OCI-LY1 (cell line): ENCODE data around the gene NFYC.

Experiments
- H2AFZ ChIP-seq: fragments of 200-600 bp; sonication (generic), shearing (Covaris generic); 2 replicates; pipeline ENCODE4 v1.6.0; 2014; ENCODE audit warnings: antibody characterized with exemption, mild to moderate bottlenecking, low read length
- H3F3A ChIP-seq: fragments of 200-600 bp; sonication (generic), shearing (Covaris generic); 2 replicates; pipeline ENCODE4 v1.6.0; 2014; ENCODE audit warnings: mild to moderate bottlenecking, antibody characterized with exemption, low read length, moderate library complexity; ENCODE audit not compliant: insufficient read depth
- H3K27ac ChIP-seq: fragments of 200-600 bp; sonication (generic); 2 replicates; pipeline ENCODE4 v1.5.1; 2014; ENCODE audit warnings: low read length, mixed run types, mild to moderate bottlenecking, low read depth; ENCODE audit not compliant: poor library complexity, severe bottlenecking
- H3K27me3 ChIP-seq: fragments of 200-600 bp; sonication (generic); 2 replicates; pipeline ENCODE4 v1.6.0; 2014; ENCODE audit warnings: antibody characterized with exemption, mild to moderate bottlenecking, low read length, moderate library complexity; ENCODE audit not compliant: insufficient read depth
- H3K36me3 ChIP-seq: fragments of 200-600 bp; sonication (generic); 2 replicates; pipeline ENCODE4 v1.6.1; 2014; ENCODE audit warnings: mild to moderate bottlenecking, antibody characterized with exemption, low read length, moderate library complexity, mixed read lengths; ENCODE audit not compliant: insufficient read depth
- H3K4me1 ChIP-seq: fragments of 200-600 bp; sonication (generic); 2 replicates; pipeline ENCODE4 v1.5.1; 2014; ENCODE audit warnings: mild to moderate bottlenecking, low read length, moderate library complexity; ENCODE audit not compliant: insufficient read depth, severe bottlenecking
- H3K4me2 ChIP-seq: fragments of 200-600 bp; sonication (generic), shearing (Covaris generic); 2 replicates; pipeline ENCODE4 v1.6.1; 2014; ENCODE audit warnings: low read length
- H3K4me3 ChIP-seq: fragments of 200-600 bp; sonication (generic); 2 replicates; pipeline ENCODE4 v1.5.1; 2014; ENCODE audit warnings: low read length, low read depth, mild to moderate bottlenecking, mixed read lengths; ENCODE audit not compliant: poor library complexity, severe bottlenecking
- H3K79me2 ChIP-seq: fragments of 200-600 bp; shearing (Covaris generic); 2 replicates; pipeline ENCODE4 v1.6.1; 2016; ENCODE audit warnings: mixed run types, low read length, mixed read lengths; ENCODE audit not compliant: insufficient read depth
- H3K9ac ChIP-seq: fragments of 200-600 bp; sonication (generic), shearing (Covaris generic); 2 replicates; pipeline ENCODE4 v1.6.1; 2014; ENCODE audit warnings: mild to moderate bottlenecking, low read length, mixed read lengths
- H3K9me2 ChIP-seq: fragments of 200-600 bp; sonication (generic), shearing (Covaris generic); 2 replicates; pipeline ENCODE4 v1.6.1; 2014; ENCODE audit warnings: low read depth, mild to moderate bottlenecking, low read length, mixed read lengths
- H3K9me3 ChIP-seq: fragments of 200-600 bp; shearing (Covaris generic); 2 replicates; pipeline ENCODE4 v1.6.1; 2014; ENCODE audit warnings: low read length, mixed read lengths
- H4K20me1 ChIP-seq: fragments of 200-600 bp; sonication (generic), shearing (Covaris generic); 2 replicates; pipeline ENCODE4 v1.6.0; 2016; ENCODE audit warnings: mild to moderate bottlenecking, low read length; ENCODE audit not compliant: insufficient read depth
- EZH2 ChIP-seq: fragments of 200-600 bp; sonication (generic), shearing (Covaris generic); IDR thresholded peaks from 2 replicates; pipeline ENCODE4 v1.8.0; 2017; ENCODE audit warnings: borderline replicate concordance, mixed run types, mild to moderate bottlenecking, antibody characterized with exemption, low read length, moderate library complexity, mixed read lengths
- TF ChIP-seq, protein P1 (sequence below): fragments of 200-600 bp; sonication (generic), shearing (Covaris generic); IDR thresholded peaks from 2 replicates; pipeline ENCODE4 v1.5.1; 2017; ENCODE audit warnings: mild to moderate bottlenecking, antibody characterized with exemption, low read length, moderate library complexity, mixed read lengths

The NFYC gene

DNA sequence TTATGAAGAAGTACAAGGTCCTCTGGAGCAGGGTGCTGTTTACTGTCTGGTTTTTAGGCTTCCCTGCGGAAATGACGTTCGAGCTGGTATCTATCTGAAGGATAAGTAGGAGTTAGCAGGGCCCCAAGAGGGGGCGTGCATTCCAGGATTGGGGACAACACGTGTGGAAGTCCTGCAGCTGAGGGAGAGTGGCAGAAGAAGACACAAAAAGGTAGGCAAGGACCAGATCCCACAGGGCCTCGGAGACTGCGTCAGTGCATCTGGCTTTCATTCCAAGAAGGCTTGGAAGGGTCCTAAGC, 31.9 kb upstream of the NFYC start:
- Histone ChIP-seq H3K36me3 (no peaks in the 10 kb centered on the region), H3K9me2 (no peaks in the 10 kb centered on the region), H4K20me1 (no peaks in the 10 kb centered on the region), H3K4me2 (no peak overlapping the region), H3K27me3 (no peaks in the 10 kb centered on the region), H3K79me2 (no peaks in the 10 kb centered on the region), H3K27ac (no peak overlapping the region), H2AFZ (no peak overlapping the region), H3K4me1 (peaks cover 19% of the 10 kb centered on the region), H3F3A (no peaks in the 10 kb centered on the region), H3K4me3 (no peak overlapping the region), H3K9me3 (no peaks in the 10 kb centered on the region), H3K9ac (no peak overlapping the region)
- TF ChIP-seq EZH2 = no peak
- TF ChIP-seq, protein P1, sequence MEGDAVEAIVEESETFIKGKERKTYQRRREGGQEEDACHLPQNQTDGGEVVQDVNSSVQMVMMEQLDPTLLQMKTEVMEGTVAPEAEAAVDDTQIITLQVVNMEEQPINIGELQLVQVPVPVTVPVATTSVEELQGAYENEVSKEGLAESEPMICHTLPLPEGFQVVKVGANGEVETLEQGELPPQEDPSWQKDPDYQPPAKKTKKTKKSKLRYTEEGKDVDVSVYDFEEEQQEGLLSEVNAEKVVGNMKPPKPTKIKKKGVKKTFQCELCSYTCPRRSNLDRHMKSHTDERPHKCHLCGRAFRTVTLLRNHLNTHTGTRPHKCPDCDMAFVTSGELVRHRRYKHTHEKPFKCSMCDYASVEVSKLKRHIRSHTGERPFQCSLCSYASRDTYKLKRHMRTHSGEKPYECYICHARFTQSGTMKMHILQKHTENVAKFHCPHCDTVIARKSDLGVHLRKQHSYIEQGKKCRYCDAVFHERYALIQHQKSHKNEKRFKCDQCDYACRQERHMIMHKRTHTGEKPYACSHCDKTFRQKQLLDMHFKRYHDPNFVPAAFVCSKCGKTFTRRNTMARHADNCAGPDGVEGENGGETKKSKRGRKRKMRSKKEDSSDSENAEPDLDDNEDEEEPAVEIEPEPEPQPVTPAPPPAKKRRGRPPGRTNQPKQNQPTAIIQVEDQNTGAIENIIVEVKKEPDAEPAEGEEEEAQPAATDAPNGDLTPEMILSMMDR = no peak

GRCh38 chr1:40661678-40662077, 29.8 kb upstream of the NFYC start:
- no peaks in the 10 kb centered on the region for H3K9me3 ChIP-seq
- no peak overlapping the region for H3K27ac ChIP-seq
- H3K36me3 ChIP-seq = no peaks in the 10 kb centered on the region
- H3K4me2 ChIP-seq = no peak overlapping the region
- H3K9me2 ChIP-seq = no peaks in the 10 kb centered on the region
- H3K4me3 ChIP-seq = no peak overlapping the region
- H3K27me3 ChIP-seq = no peaks in the 10 kb centered on the region
- peaks cover 33% of the 10 kb centered on the region for H3K4me1 ChIP-seq
- H3K9ac ChIP-seq = no peak overlapping the region
- no peaks in the 10 kb centered on the region for H3K79me2 ChIP-seq
- H3F3A ChIP-seq = no peaks in the 10 kb centered on the region
- no peak overlapping the region for H2AFZ ChIP-seq
- TF ChIP-seq EZH2 = no peak
- TF ChIP-seq, protein P1 = no peak
- H4K20me1 ChIP-seq = no peaks in the 10 kb centered on the region

- no peaks in the 10 kb centered on the region for H3F3A ChIP-seq
- no peak overlapping the region for H3K4me2 ChIP-seq
- no peak overlapping the region for H2AFZ ChIP-seq
- H3K4me3 ChIP-seq = no peak overlapping the region
- no peaks in the 10 kb centered on the region for H3K9me3 ChIP-seq
- no peak overlapping the region for H3K27ac ChIP-seq
- no peaks in the 10 kb centered on the region for H3K36me3 ChIP-seq
- no peaks in the 10 kb centered on the region for H3K27me3 ChIP-seq
- no peaks in the 10 kb centered on the region for H3K79me2 ChIP-seq
- TF ChIP-seq, protein P1 = no peak
- TF ChIP-seq EZH2 = no peak
- no peaks in the 10 kb centered on the region for H3K9me2 ChIP-seq
- no peaks in the 10 kb centered on the region for H4K20me1 ChIP-seq
- H3K4me1 ChIP-seq = peaks cover 33% of the 10 kb centered on the region
- H3K9ac ChIP-seq = no peak overlapping the region
These were observed 29.4 kb upstream of the NFYC start for GRCh38 chr1:40662151-40662550.
